T-helper 1 cell (primary cell): ENCODE results near the gene RGS7.

Source experiments
- DNase-seq, 5 donors: peaks; one replicate each; pipeline ENCODE4 v3.0.0-alpha.2; 2012 to 2020
- total RNA-seq, 4 donors: gene quantifications; one replicate each; lab custom pipeline; 2026; lab: John Stamatoyannopoulos, UW

RGS7 gene
- total RNA-seq, result 0 reads per million in 4 donors

DNA sequence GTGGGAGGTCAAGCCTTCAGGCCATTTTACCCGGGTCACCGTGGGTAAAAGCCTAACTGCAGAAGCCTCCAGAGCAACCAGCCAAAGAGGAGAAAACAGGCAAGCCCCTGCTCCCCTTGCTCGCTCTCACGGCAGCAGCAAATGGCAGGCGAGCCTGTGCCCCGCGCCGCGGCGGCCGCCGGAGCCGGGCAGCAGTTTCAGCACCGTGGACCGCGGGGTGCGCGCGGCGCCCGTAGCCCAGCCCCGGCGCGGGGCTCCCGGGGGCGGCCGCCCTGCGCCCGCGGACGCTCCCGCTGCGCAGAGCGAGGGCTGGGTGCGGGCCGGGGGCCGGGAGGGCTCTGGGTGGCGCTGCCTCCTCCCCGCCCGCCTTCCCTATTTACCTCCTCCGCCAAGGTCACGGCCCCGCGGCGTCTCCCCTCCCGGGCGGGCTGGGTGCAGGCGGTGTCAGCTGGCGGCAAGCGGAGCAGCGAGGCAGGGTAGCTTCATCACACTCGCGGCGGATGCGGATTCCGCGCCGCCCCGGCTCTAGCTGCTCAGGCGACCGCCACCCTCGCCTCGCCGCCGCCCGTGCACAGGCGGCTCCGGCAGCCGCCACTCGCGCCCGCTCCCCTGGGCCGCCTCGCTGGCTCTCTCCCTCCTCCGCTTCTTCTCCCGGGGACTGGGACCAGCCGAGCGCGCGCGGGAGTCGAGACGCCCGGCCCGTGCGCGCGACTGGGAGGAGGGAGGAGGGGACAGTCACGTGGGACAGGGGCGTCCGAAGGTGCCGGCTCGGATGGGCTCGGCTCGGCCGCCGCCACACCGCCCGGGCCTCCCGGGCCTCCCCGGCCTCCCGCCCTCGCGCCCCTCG lies at the start of gene RGS7:
TSS of gene RGS7 (minus strand) at position 687 of the 847 bp plus-strand sequence.
- no peak for DNase-seq

DNA sequence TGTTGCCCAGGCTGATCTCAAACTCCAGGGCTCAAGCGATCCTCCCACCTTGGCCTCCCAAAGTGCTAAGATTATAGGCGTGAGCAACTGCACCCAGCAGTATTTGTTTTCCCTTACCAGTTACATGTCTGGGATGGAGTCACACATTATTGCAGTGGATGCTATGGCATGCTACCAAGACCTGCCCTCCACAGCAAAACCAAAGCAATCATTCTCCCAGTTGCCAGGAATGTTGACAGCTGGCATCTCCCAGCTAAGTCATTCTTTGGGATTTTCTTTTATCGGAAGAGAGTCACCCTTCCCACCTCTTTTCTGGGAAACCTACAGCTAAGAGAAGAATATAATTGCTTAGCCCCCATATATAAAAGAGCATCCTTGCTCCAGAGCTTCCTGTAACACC lies 49.4 kb upstream of the RGS7 start:
- DNase-seq, result no peak

DNA sequence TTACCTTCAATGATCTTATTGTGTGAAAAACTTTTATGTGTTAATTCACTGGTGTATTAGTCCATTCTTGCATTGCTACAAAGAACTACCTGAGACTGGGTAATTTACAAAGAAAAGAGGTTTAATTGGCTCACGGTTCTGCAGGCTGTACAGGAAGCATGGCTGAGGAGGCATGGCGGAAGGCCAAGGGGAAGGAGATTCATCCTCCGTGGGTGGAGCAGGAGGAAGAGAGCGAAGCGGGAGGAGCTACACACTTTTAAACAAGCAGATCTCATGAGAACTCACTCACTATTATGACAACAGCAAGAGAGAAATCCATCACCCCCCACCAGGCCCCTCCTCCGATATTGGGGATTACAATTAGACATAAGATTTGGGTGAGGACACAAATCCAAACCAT lies 44.2 kb upstream of the RGS7 start:
- DNase-seq, result no peak

DNA sequence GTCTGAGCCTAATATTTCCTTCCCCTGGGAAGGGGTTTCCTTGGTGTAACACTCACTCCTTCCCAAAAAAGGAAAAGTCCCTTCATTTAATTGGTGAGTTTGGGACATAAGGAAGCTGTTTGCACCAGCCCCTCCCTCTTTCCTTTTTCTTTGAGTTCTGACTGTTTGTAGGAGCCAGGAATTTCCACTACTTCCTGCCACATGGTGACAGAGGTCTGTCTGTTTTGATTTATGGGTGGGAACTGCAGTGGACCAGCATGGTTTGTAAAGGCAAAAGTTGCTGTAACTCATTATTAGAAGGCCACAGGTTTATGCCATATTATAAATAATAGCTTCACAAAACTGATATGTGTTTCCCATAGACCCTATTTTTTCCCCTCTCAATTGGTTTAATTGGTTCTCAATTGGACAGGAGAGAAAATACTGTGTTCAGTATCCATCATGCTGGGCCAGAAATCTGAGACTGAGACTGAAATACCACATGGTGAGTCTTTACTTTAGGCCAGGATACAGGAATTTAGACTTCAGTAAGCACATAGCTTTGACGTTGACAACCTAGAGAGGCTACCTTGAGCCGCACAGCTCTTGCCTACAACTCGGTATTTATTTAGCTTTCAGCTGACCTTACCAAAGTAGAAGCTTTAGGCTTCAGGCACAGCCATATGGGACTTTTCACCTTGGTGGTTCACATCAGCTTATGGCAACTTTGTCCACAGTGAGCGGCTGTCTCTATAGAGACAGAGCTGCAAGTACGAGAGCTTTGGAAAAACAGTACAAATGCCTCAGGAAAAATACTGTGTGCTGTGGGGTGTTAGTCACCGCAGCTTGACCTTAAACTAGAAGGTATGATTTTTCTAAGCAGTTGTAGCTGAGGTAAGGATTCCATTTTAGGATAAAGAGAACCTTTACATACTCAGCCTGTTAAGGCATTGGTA lies 40.0 kb upstream of the RGS7 start:
- no peak for DNase-seq

DNA sequence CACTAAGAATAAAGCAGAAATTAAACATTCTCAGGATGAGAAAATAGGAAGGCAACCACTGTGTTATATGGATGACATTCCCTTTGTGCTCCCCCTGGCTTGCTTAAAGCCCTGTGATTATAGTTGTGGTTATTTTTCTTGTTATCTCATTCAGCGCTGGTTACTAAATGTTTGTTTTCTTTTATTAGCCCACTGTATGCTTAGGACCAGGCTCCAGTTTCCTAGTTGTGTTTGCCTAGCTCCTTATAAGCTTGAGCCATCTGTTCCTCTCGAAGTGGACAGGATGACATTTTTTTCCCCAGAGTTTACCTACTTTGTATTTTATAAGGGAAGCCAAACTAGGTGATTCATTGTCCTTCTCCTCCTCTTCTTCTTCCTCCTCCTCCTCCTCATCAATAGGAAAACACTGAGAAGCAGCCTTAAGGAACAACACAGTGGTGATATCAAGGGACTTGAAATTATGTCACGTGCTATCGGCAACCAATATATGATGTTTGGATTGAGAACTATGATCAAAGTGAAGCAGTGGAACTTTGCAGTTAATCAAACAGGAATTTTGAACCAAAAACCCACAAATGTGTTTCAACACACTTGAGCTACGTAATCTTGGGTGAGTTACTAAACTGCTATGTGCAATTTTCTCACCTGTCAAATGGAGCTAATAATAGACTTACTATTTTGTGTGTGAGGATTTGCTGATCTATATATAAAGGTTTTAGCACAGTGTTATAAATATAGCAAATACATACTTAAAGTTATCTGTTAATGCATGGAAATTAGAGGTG lies 35.1 kb upstream of the RGS7 start:
- no peak for DNase-seq

DNA sequence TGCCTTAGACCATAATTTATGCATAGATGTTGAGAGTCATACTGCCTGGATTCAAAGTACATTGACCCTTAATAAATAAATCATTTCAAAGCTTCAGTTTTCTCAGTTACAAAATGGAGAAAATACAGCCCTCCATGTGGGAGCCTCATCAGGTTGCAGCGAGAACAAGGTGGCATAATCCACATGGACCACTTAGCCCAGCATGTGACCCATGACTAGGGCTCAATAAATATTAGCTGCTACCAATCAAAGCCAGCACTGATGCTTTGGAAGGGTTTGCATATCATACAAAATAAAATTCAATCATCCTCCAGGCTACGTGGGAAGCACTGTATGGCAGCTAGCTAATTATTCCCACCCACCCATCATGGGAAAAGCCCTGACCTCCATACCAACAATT lies 33.5 kb upstream of the RGS7 start:
- no peak for DNase-seq

DNA sequence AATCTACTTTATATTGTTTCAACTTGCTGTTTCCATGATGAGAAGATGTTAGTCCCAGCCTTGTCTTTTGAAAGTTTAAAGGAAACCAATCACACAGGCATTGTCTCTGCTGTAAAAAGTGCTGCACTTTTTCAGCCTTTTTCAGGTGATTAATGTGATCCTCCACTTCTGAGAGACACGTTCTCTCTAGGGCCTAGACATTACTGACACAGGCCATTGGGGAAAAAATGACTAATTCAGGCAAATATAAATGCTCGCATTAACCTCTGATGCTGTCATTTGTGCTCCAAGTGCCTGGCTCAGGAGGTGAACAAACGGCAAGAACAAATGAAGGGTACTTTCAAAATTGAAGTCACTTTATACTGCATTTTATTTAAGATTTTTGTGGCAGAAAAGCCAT lies 32.4 kb upstream of the RGS7 start:
- no peak for DNase-seq

DNA sequence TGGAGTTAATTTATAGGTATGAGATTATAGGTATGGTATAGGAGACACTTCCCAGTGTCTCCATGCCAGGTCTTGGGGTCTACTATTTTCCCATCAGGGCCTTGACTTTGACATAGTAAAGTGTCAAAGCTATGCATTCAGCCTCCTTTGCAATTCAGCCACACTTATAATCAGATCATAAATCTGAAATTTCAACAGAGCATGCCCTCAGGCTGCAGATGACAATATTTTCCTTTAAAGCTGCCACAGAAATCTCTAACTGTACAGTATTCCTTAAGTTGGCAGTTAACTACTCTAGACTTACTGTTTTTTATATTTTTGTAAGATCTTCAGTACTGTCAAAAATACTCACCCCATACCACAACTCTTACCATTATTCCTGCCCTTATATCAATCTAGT lies 30.2 kb upstream of the RGS7 start:
- DNase-seq, result no peak

DNA sequence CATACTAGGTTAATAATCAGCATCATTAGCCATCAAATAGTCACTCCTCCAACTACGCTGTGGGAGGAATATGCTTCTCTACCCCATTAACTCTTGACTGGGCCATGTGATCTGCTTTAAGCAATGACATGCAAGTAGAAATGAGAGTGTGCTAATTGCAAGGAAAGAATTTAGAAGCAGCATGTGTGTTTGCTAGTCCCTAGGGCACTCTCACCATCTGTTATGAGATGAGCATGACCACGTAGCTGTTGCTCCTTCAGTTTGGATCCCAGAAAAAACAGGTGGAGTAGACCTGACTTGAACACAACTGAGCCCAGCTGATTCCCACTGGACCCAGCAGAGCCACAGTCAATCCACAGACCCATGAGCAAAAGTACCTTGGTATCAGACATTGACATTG lies 19.7 kb upstream of the RGS7 start:
- DNase-seq, result no peak

DNA sequence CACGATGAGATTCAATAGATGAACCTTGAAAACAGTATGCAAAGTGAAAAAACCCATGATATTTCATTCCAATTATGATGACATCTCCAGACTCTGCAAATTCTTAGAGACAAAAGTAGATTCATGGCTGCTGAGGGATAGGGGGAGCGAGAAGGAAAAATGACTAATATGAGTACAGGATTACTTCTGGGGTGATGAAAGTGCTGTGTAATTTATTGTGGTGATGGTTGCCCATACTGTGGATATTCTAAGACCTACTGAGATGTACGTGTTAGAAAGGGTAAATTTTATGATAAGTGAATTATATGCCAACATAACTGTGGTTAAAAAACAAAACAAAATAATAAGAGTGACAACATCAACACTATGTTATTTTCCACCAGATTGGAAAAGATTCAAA lies 18.9 kb upstream of the RGS7 start:
- no peak for DNase-seq

DNA sequence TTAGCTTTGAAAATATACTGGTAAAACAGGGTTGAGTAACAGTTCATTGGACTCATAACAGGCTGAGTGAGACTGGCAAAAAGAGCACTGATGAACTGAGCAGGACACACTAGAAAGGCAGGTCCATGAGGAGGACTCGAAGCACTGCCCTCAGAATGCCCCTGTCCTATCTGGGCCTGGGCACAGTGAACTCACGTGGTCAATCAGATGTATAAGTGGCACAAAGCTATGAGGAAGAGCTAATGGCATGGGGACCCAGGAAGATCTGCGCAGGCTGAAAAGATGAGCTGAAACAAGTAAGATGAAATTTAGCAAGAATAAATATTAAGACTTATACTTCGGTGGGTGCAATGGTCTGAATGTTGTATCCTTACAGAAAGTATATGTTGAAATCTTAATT lies 9.2 kb upstream of the RGS7 start:
- DNase-seq, result no peak

DNA sequence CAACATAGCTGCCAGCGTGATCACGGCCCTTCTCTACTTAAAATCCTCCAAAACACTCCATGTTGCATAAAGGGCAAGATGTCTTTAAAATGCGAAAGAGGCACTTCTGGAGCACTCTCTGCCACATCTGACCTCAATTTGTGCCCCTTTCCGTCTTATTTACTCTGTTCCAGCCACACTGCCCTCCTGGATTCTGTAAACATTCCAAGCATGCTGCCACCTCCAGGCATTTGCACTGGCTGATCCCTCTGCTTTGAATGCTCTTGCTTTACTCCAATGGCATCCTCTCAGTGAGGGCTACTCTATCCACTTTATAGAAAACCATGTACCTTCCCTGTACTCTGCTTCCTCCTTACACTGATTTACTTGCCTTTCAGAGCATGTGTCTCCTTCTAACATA lies 5.3 kb upstream of the RGS7 start:
- no peak for DNase-seq

DNA sequence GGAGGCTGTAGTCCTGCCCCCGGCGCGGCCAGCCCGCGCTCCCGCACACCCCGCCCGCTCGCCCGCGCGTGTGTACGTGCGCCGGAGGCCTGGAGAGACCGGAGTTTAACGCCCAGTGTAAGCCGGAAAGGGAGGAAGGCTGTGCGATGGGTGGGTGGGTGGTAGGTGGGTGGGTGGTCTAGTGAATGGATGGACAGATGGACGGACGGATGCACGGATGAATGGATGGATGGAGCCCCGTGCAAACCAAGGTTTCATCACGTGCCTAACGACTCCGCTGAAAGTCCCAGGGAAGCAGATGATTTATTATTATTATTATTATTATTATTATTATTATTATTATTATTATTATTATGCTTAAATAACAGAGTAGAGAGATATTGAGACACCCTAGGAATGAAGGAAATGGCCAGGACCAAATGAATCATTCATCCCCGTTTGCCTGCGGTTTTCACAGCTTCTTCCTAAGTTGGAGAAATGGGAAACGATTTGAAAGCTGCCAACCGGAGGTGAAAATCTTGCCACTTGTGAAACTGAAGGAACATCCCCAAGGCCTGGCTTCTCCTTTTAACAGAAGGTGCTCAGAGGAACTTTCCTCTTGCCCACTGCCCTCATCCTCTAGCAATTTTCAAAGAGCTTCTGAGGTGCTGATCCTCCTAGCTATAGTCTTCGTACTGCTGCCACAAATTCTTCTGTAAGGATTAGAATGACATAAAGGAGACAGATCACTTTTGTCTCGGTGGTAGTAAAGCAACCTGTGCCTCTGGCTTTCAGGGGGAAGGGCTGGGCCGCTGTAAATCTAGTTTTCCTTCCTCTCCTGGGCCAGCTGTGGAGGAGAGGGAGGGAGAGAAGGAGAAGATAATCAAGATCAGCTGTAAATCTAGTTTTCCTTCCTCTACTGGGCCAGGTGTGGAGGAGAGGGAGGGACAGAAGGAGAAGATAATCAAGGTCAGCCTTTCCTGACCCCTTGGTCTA lies 648 bp upstream of the RGS7 start:
- DNase-seq, result no peak

DNA sequence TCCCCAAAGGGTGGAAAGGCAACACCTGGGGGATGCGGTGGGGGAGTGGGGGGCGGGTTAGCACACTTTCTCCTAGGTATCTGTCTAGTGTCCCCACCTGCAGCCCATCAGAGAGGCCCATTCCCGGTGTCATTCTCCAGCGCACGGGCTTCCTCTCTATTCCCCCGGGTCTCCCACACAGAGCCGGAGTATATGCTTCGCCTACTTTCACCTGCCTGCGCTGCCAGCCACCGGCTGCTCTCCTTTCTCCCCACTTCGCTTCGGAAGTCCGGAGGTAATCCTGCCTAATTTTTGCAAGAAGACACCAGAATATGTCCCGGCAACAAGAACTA lies 852 bp downstream of the RGS7 start:
- DNase-seq, result no peak

DNA sequence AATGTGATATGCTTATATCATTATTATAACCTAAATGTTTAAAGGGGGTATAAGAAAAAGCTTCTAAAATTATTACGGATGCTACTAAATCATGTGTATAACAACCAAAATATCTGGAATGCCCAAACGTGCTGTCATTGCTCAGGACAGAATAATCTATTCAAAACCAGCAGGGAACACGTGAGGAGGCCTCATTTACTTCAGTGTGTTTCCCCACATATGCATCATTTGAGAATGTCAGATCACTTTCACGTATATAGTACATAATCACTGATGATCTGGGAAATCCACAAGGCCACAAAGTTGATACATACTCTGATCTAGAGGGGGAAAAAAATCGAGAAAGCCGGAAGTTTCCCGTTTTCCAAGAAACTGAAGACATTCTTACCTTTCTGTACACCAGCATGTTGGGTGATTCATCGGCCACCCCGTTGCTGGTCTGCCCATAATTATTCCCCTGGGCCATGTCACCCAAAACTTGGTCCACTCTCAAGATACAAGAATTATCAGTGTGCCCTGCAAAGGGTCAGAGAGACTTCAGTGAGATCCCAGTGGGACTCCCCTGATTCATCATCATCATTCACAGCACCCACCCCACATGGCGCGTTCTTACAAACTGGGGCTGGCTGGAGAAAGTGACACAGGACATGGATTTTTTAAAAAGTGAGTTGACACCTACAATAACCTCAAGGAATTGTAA lies 1.5 kb downstream of the RGS7 start:
- no peak for DNase-seq

DNA sequence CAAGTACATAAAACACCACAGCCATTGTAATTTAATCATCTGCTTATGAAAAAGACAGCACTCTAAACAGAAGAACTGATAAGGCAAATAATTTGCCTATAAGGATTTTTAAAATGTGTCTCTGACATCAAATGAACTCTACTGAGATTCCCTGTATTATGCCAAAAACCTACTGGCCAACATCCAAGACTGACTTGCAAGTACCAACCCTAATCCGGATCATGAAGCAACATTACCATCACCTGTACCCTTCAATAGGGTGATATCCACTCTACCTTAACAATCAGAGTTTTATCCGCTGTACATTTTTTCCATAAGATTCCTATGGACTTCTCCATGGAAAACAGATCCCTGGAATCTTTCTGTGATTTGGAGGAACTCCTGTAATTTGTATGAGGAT lies 4.6 kb downstream of the RGS7 start:
- DNase-seq, result no peak

DNA sequence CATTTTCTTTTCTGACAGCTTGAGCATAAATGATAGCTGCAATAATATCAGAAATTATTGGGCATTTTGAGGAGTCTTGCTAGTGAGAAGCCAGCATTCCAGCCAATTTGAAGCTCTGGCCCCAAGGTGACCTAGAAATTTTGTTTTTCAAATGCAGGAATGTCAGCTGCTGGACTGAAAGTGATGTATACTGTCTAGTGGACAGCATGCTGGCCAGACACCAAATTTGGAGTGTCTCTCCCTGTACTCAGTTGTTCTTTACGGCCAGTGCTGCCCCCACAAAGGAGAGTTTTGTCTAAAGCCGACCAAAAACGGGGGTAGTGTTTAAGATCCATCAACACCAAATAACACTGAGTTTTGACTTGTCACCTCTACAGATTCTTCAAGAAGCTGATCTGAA lies 5.2 kb downstream of the RGS7 start:
- no peak for DNase-seq

DNA sequence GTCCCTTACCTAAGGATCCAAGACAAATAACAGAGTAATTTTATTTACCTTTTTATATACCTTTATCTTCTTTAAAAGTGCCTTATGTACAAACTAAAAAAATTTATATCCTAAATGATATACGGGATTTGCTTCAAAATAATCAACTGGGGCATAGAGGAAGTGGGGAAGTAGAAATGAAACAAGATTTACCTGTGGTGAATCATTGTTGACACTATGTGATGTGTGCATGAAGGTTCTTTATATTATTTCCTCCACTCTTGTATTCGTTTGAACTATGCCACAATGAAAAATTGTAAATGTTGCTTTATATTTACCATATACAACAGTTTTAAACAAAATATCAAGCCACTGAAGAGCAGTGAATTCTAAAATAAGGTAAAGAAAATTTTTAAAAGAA lies 13.0 kb downstream of the RGS7 start:
- no peak for DNase-seq

DNA sequence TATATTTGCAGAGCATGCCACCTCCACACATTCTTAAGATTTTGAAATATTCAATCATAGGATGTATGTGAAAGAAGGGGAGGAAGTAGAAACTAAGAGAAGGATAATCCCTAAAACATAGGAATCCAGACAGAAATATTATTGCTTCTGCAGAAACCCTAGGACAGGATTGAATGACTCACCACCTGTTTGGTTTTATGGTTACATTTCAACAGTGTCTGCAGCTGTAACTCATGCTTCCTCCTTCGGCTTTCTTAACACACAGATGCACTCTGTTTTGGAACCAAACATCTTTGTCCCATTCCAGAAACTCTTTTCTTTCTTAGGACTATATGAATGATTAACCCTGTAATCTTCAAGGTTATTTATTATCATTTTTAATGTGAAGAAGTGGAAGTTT lies 20.7 kb downstream of the RGS7 start:
- DNase-seq, result no peak

DNA sequence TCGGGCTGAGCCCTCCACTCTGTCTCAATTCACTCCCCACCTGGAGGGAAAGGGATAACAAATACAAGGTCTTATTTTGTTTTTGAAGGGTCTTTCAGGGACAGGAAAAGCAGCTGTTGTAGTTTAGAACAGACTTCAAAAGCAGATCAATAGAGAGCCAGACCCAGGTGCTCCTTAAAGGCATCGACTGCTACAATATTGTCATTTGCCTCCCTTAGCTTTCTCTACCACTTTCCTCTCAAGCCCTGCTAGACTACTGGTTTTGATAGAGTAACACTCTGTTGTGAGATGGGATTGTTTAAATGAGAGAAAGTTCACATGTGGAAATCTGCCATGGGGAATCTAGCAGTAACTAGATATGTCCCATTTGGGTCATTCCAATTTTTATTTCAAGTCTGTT lies 24.0 kb downstream of the RGS7 start:
- no peak for DNase-seq

DNA sequence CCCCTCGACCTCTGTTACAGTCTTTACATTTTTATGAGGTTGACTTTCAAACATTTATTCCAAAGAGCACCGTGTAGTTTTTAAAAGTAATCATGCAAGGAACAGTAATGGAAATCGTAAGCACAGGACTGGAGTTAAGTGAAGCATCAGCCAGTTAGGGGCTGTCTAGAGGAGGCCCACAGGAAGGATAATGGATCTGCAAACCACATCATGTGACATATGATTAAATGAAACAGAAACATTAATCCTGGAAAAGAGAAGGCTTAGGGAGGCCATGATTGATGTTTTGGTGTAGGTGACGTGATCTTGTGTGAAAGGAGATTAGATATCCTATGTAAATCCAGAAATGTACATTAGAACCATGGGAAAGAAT lies 25.0 kb downstream of the RGS7 start:
- no peak for DNase-seq
